Activated naive CD4-positive, alpha-beta T cell treated with Interleukin-2 at 50 U/mL for 16 hours (primary cell): ENCODE results near the gene CSN1S1.
"Not testable (repeated sequence)": the region's sequence is repeated elsewhere in the genome, so short reads cannot be mapped to it uniquely, and the experiment has no call there.

ENCODE experiments used
- DNase-seq: peaks from one replicate; pipeline ENCODE4 v3.0.0-alpha.2; 2020

The CSN1S1 gene, protein sequence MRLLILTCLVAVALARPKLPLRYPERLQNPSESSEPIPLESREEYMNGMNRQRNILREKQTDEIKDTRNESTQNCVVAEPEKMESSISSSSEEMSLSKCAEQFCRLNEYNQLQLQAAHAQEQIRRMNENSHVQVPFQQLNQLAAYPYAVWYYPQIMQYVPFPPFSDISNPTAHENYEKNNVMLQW

GRCh38 chr4:69930768-69931167 is at the start of gene CSN1S1:
TSS of gene CSN1S1 (plus strand) at chr4:69931068. CDS start at chr4:69932556, 1,488 bp downstream.
- DNase-seq = no peak

- DNase-seq = no peak
Observed at GRCh38 chr4:69881173-69881773, 49.6 kb upstream of the CSN1S1 start.

DNA sequence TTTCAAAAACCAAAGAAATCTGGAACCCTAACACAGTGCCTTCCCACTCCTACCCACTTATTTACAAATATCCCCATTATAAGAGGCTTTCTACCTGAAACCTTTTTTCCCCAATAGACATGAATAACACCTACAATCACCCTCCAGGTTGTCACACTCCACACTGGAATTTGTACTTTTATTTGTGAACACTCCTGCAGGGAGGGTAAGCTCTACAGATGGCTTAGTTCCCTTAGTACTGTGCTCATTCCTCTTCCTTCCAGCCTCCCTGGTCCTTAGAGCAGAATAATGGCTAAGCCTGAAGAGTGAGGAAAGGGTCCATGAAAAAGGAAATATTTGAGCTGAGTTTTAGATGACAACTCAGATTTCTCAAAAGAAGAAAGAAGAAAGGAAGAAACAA is 48.7 kb upstream of the CSN1S1 start:
- DNase-seq = no peak

DNA sequence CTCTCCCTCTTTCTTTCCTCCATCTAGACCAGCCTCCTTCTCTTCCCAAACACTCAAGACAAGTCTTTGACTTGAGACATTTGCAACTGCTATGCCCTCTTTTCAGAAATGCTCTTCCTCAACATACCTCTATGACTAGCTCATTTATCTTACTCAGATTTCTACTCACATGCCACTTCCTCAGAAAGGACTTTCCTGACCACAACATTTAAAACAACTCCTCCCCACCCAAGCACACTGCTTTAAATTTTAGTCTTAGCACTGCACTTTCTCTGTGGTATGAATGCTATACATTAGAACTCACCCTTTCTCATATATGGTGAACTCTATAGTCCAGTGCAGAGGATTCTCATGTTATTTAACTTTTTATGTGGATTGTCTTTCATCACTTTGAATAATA is 42.5 kb upstream of the CSN1S1 start:
- DNase-seq = no peak

- DNase-seq = no peak
Observed at GRCh38 chr4:69894186-69894585, 36.7 kb upstream of the CSN1S1 start.

DNA sequence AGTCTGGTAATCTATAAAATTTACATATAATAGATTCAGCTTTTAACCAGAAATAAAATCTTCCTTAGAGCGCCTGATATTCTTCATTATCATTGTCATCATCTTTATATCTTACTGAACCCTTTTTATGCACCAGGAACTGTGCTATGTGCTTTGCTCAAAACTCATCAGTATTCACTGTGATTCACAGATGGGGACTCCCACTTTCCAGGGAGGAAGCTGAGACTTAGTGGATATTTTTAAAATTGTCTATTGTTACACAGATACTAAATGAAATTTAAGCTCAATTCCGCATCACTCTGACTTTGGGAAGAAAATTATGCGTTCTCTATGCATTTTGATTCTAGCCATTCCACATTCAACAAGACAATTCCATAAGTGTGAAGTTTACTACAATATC is 36.1 kb upstream of the CSN1S1 start:
- no peak for DNase-seq

- DNase-seq = no peak
Observed at GRCh38 chr4:69896530-69897116, 34.2 kb upstream of the CSN1S1 start.

DNA sequence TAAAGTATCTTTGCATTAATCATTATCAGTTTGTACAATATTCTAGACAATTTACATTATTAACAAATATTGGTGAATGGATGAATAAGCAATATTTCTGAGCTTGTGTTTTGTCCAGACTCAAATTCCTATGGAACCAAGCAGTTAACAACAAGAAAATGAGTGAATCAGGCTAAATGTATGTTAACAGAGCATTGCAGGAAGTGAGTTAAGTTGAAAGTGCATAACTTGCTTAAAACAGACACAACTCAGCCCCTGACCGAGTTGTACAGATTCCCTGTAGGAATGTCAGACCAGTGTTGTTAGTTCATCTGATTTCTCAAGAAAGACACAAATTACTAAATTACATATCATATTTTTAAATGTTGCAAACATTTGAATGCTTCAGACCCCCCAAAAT is 23.7 kb upstream of the CSN1S1 start:
- no peak for DNase-seq

- DNase-seq = no peak
Observed at GRCh38 chr4:69909195-69909594, 21.7 kb upstream of the CSN1S1 start.

DNA sequence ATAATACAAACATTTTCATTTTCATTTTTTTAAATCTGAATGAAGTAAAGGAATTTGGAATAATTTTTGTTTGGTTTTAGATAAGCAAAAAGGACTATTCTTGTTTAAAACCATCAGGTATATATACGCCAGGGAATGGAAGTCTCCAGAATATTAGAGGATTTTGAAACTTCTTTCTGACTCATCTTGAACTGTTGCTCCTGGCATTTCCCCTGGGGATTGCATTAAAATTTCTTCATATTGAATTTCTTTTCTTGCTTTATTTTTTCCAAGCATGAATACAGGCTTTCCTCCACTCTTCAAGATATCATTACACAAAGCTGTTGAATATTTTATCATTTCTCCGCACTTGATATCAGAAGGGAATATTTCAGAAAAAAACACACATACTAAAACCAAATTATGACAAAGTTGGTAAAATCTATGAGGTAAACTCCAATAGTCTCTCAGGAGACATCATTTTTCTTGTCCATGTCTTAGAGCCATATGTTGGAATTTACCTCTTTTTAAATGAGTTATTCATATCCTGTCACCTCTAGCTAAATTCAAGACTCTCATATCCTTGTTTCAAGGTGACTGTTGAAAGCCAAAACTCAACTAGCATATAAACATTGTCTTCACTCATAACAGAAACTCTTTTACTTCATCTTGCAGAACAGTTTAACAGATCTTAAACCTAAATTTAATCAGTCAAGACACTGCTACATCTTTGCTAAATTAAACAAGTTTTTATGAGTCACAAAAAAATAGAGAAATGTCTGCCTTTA is 20.7 kb upstream of the CSN1S1 start:
- no peak for DNase-seq

DNA sequence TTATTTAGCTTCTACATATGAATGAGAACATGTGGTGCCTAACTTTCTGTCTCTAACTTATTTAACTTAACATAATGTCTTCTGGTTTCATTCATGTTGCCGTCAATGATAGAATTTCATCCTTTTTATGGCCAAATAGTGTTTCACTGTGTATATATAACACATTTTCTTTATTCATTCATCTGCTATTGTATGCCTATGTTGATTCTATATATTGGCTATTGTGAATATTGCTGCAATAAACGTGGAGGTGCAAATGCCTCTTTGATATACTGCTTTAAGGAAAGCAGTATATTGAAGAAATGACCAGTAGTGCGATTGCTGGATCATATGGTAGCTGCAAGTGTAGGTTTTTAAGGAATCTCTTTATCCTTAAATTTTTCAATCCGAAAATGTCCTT is 10.0 kb upstream of the CSN1S1 start:
- DNase-seq = no peak

GRCh38 chr4:69923782-69924410 is 7.0 kb upstream of the CSN1S1 start:
- DNase-seq = not testable (repeated sequence)

- no peak for DNase-seq
Observed at GRCh38 chr4:69934150-69934549, 3.3 kb downstream of the CSN1S1 start.

DNA sequence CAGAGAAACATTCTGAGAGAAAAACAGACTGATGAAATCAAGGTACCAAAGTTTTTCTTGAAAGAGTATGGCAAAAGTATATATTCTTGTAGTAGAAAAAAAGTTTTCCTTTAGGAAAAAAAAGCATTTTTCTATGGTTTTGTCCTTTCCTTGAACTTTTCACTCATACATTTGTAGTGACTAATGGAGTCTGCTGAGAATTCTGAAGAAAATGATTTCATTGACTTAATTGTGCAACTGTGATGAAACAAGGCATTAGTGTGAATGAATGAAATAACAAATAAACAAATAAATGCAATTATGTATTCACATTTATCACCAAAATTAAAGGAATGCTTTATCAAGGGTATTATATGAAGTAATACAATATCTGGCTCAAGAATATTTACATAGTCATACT is 5.7 kb downstream of the CSN1S1 start:
- DNase-seq = no peak

DNA sequence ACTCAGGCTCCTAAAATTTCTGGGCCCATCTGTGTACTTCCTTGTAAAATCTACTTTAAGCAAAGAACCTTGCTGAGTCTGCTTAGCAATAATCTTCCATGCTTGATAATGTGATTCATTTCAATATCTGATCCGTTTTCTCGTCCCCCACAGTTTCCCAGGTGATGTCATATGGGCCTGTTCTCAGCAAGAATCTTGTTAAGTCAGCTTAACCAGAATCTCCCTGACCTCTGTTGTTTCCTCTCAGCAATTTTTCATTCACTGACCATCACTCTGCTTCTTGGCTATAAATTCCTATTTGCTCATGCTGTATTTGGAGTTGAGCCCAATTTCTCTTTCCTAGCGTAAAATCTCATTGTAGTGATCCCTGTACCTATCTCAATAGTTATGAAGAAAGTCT is 20.7 kb downstream of the CSN1S1 start:
- no peak for DNase-seq

DNA sequence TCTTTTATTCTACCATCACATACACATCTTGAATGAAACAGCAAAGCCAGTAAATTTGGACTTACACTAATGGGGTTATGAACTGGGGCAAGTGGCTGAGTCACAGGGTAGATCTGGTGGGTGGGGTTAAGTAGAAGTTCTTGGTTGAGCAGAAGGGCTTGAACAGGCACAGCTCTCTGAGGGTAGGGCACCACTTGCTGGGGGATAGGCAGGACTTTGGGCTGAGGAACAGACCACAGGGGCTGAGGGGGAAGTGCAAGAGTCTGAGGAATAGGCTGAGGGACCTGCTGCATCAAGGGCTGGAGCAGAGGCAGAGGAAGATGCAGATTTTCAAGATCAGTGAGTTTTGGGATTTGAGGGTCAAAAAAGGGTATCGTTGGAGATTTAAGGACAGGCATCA is 26.3 kb downstream of the CSN1S1 start:
- DNase-seq = no peak

- DNase-seq = no peak
Observed at GRCh38 chr4:69965628-69966027, 34.8 kb downstream of the CSN1S1 start, which contains the start of gene CSN2. TSS of gene CSN2 (minus strand) at chr4:69965728. CDS start at chr4:69960995, 4,733 bp downstream.

DNA sequence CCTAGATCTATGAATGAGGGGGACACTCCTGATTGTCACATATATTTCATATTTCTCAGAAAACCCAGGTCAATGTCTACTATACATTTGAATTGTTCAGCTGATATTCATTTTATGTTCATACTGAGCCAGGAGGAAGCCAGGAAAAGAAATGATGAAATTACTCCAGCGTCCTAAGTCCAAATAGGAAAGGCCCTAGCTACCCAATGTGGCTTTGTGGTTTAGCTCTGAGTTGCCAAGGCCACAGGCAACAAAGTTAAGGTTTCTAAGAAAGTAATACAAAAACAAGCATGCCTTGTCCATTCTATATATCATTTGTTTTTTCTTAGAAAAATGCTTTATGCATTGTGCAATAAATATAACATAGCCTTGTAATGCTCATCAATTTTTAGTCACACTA is 39.2 kb downstream of the CSN1S1 start:
- no peak for DNase-seq

DNA sequence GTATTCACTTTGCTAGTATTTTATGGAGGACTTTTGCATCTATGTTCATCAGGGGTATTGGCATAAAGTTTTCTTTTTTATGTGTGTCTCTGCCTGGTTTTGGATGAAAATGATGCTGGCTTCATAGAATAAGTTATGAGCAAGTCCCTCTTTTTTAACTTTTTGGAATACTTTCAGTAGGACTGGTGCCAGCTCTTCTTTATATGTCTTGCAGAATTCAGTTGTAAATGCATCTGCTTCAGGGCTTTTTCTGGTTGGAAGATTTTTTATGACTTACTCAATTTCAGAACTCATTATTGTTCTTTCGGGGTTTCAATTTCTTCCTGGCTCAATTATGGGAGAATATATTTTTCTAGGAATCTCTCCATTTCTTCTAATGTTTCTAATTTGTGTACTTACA is 43.8 kb downstream of the CSN1S1 start:
- no peak for DNase-seq

DNA sequence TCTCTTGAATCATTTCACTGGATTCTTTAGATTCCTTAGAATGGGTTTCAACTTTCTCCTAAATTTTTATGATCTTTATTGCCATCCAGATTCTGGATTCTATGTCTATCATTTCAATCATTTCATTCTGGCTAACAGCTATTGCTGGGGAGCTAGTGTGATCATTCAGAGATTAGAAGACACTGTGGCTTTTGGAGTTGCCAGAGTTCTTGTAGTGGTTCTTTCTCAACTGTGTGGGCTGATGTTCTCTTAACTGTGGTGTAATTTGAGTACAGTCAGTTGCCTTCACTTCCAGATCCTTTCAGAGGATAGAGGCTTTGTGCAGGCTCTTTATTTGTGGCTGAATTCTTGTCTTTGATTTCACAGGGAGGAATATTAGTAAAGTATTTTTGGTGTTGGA is 46.7 kb downstream of the CSN1S1 start:
- DNase-seq = no peak

DNA sequence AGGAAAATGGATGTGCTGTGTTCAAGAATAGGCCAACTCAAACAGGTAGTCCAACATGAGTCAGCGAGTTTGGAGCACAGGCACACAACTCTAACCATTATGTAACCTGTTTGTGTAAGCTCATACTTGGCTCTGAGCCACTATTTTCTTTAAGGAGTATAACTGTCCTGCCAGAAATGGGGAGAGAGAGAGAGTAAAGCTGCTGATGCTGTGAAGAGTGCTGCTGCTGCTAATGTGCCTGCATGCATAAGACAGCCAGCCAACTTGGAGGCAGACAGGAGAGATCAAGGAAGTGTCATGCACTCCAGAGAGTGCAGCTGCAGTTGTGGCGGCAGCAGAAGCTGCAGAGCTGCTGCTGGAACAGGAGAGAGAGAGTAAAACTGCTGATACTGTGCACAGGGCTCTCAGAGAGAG is 53.2 kb downstream of the CSN1S1 start:
- DNase-seq = no peak

GRCh38 chr4:69986663-69987062 is 55.8 kb downstream of the CSN1S1 start:
- no peak for DNase-seq

DNA sequence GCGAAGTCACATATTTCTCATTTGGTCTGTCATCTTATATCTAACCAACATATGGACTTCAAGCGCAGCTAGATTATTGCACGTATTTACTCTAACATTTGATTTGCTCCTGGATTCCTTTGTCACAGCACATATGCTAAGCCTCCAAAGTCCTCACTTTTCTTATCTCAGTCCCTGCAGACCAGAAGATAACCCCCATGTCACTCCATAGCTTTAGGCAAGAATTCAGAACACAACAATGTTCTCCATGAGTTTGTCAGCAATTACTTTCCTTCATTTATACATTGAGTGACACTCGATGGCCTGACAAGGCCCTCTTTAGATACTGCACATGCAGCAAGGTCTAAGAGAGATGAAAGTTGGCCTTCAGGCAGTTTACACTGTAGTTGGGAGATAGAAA is 60.1 kb downstream of the CSN1S1 start:
- DNase-seq = no peak
